KMS-11 (cell line): ENCODE results near the gene TBC1D2B.

Experiments used
- H2AFZ ChIP-seq: fragments of 200-600 bp; sonication (generic); 2 replicates; pipeline ENCODE4 v1.6.1; 2016; ENCODE audit warnings: antibody characterized with exemption, mixed run types, low read depth
- H3K27ac ChIP-seq: fragments of 200-600 bp; sonication (generic); 2 replicates; pipeline ENCODE4 v1.6.1; 2016; ENCODE audit warnings: mild to moderate bottlenecking, mixed run types
- H3K27me3 ChIP-seq: fragments of 200-600 bp; sonication (generic); 2 replicates; pipeline ENCODE4 v1.6.1; 2017; ENCODE audit warnings: mild to moderate bottlenecking, low read depth, mixed run types, moderate library complexity; ENCODE audit not compliant: insufficient read depth
- H3K36me3 ChIP-seq: fragments of 200-600 bp; sonication (generic); 2 replicates; pipeline ENCODE4 v1.6.1; 2017; ENCODE audit warnings: mild to moderate bottlenecking, mixed run types; ENCODE audit not compliant: insufficient read depth
- H3K4me1 ChIP-seq: fragments of 200-600 bp; sonication (generic); 2 replicates; pipeline ENCODE4 v1.6.1; 2016; ENCODE audit warnings: mild to moderate bottlenecking, low read depth, mixed run types; ENCODE audit not compliant: poor library complexity, severe bottlenecking
- H3K4me2 ChIP-seq: fragments of 200-600 bp; sonication (generic); 2 replicates; pipeline ENCODE4 v1.7.0; 2016; ENCODE audit warnings: mild to moderate bottlenecking, mixed run types
- H3K4me3 ChIP-seq: fragments of 200-600 bp; sonication (generic); IDR thresholded peaks from 2 replicates; pipeline ENCODE4 v1.6.1; 2017; ENCODE audit warnings: low read depth, low read length, mixed read lengths; ENCODE audit not compliant: insufficient read depth
- H3K79me2 ChIP-seq: fragments of 200-600 bp; sonication (generic); 2 replicates; pipeline ENCODE4 v1.6.1; 2016; ENCODE audit warnings: low read depth, mixed run types; ENCODE audit not compliant: insufficient read depth
- H3K9ac ChIP-seq: fragments of 200-600 bp; sonication (generic); 2 replicates; pipeline ENCODE4 v1.6.1; 2016; ENCODE audit warnings: mild to moderate bottlenecking, mixed run types
- H4K20me1 ChIP-seq: fragments of 200-600 bp; sonication (generic); 2 replicates; pipeline ENCODE4 v1.6.1; 2016; ENCODE audit warnings: mild to moderate bottlenecking, mixed run types; ENCODE audit not compliant: insufficient read depth
- CTCF ChIP-seq: fragments of 200-600 bp; sonication (generic); conservative IDR thresholded peaks from 2 replicates; pipeline ENCODE4 v1.6.1; 2017; ENCODE audit warnings: low read depth, mild to moderate bottlenecking, antibody characterized with exemption, low read length, moderate library complexity, mixed read lengths

TBC1D2B gene

GRCh38 chr15:78069462-78070029 lies 8.0 kb downstream of the TBC1D2B start:
- H3K4me2 ChIP-seq = peak overlapping the region; percentile 54; the same call in 1 of the 2 replicates
- no peaks in the 10 kb centered on the region for H3K27me3 ChIP-seq
- H3K4me3 ChIP-seq = no peak overlapping the region
- no peak overlapping the region for H2AFZ ChIP-seq
- no peaks in the 10 kb centered on the region for H4K20me1 ChIP-seq
- TF ChIP-seq CTCF = no peak
- peaks cover 25% of the 10 kb centered on the region; the same call in 1 of the 2 replicates for H3K79me2 ChIP-seq
- H3K36me3 ChIP-seq = no peaks in the 10 kb centered on the region
- H3K9ac ChIP-seq = no peak overlapping the region
- H3K4me1 ChIP-seq = peaks cover 62% of the 10 kb centered on the region
- 0 out of 2 replicates have a peak overlapping the region, but pooled peaks have one; percentile 14 for H3K27ac ChIP-seq

- peak overlapping the region; percentile 54; the same call in 1 of the 2 replicates for H3K4me2 ChIP-seq
- no peak for TF ChIP-seq CTCF
- H3K79me2 ChIP-seq = peaks cover 28% of the 10 kb centered on the region; the same call in 1 of the 2 replicates
Measured at GRCh38 chr15:78069052-78069414, 8.5 kb downstream of the TBC1D2B start.

GRCh38 chr15:78067328-78068228 lies 9.9 kb downstream of the TBC1D2B start:
- H3K4me1 ChIP-seq = peaks cover 81% of the 10 kb centered on the region
- no peak for TF ChIP-seq CTCF
- H3K36me3 ChIP-seq = no peaks in the 10 kb centered on the region
- no peaks in the 10 kb centered on the region for H3K27me3 ChIP-seq
- H2AFZ ChIP-seq = no peak overlapping the region
- peaks cover 43% of the 10 kb centered on the region; the same call in 1 of the 2 replicates for H3K79me2 ChIP-seq
- no peak overlapping the region; the same call in 1 of the 2 replicates for H3K27ac ChIP-seq
- H3K9ac ChIP-seq = no peak overlapping the region
- H4K20me1 ChIP-seq = no peaks in the 10 kb centered on the region
- H3K4me3 ChIP-seq = no peak overlapping the region
- H3K4me2 ChIP-seq = peak overlapping the region; percentile 54

More at GRCh38 chr15:78069052-78069414, 8.5 kb downstream of the TBC1D2B start:
- Histone ChIP-seq H3K36me3 (no peaks in the 10 kb centered on the region), H3K9ac (no peak overlapping the region), H3K4me1 (peaks cover 67% of the 10 kb centered on the region), H4K20me1 (no peaks in the 10 kb centered on the region), H3K4me3 (no peak overlapping the region), H3K27ac (0 out of 2 replicates have a peak overlapping the region, but pooled peaks have one; percentile 14), H3K27me3 (no peaks in the 10 kb centered on the region), H2AFZ (no peak overlapping the region)

GRCh38 chr15:78065973-78066946 lies 11.3 kb downstream of the TBC1D2B start:
- H3K9ac ChIP-seq = no peak overlapping the region; the same call in 1 of the 2 replicates
- peak overlapping the region; percentile 32 for H3K27ac ChIP-seq
- H3K79me2 ChIP-seq = peaks cover 44% of the 10 kb centered on the region; the same call in 1 of the 2 replicates
- no peak overlapping the region; the same call in 1 of the 2 replicates for H2AFZ ChIP-seq
- peak overlapping the region; percentile 54 for H3K4me2 ChIP-seq
- H3K4me3 ChIP-seq = no peak overlapping the region
- H4K20me1 ChIP-seq = no peaks in the 10 kb centered on the region
- peaks cover 95% of the 10 kb centered on the region for H3K4me1 ChIP-seq
- no peak for TF ChIP-seq CTCF
- no peaks in the 10 kb centered on the region for H3K36me3 ChIP-seq
- no peaks in the 10 kb centered on the region for H3K27me3 ChIP-seq
